ENCODE measurements around the gene SCARB1.

- no peak for TF ChIP-seq CTCF (IDR thresholded peaks at IDR 0.05; ENCODE audit: poor library complexity)
- TF ChIP-seq EZH2phosphoT487 (IDR thresholded peaks at IDR 0.05; ENCODE audit: low read depth, severe bottlenecking, unreplicated experiment), result no peak
Measured at GRCh38 chr12:124783087-124783486, 80.6 kb downstream of the SCARB1 start.
